ENCODE results near the gene EMILIN2. TPM values are rescaled to one million over a fixed set of nuclear protein-coding genes. Genes with fewer than 3 reads are reported as not detected.
"Not testable (repeated sequence)": the region's sequence is repeated elsewhere in the genome, so short reads cannot be mapped to it uniquely, and the experiment has no call there.

The EMILIN2 gene
- total and polyA plus RNA-seq, 5 donors, result 3.8 to 8.4 (median 6.8) TPM

DNA sequence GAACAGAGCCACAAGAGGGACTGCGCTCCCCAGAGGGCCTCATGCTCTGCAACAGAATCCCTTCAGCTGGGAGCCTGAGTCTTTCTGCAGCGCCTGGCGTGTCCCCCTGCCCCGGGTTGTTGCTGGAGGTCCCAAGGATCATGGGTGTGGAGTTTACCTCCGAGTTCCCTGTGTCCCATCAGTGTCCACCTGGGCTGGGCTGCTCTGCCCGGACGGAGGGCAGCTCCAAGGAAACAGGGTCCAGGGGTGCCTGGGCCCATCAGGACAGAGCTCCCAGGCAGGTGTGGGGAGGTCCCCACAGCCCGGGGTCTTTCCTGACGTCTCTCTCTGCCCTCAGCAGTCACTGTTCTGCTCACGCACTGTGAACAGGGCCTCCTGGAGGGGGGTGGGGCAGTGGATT, 63.5 kb downstream of the EMILIN2 start:
- ATAC-seq, result no peak
- intact Hi-C loops (cut with DNase I), result loop anchor here in 1 of 4 donors (10.0 kb wide), 1 partner anchor 115 kb away; no protein-coding TSS in a partner anchor

GRCh38 chr18:2910751-2911425, 64.1 kb downstream of the EMILIN2 start:
- Histone ChIP-seq H3K27me3 (ENCODE audit: control insufficient read depth, insufficient read depth) (no peaks in the 10 kb centered on the region), H3K4me3 (ENCODE audit: low read length) (no peak overlapping the region), H3K27ac (ENCODE audit: low read length) (no peak overlapping the region), H3K4me1 (ENCODE audit: control insufficient read depth, insufficient read depth, low read length) (no peaks in the 10 kb centered on the region), H3K9me3 (ENCODE audit: control insufficient read depth, low read length) (no peaks in the 10 kb centered on the region)
- intact Hi-C loops (cut with DNase I), result loop anchor here in 1 of 4 donors (10.0 kb wide), 1 partner anchor 116 kb away; no protein-coding TSS in a partner anchor
- 92% methylated on average over 13 of the region's 13 CpGs for WGBS
- no peak for ATAC-seq
- no peak for DNase-seq

More for the DNA sequence above, 63.5 kb downstream of the EMILIN2 start:
- no peak for DNase-seq
- H3K27ac ChIP-seq (ENCODE audit: low read length), result no peak overlapping the region
- H3K27me3 ChIP-seq (ENCODE audit: control insufficient read depth, insufficient read depth), result no peaks in the 10 kb centered on the region
- H3K9me3 ChIP-seq (ENCODE audit: control insufficient read depth, low read length), result no peaks in the 10 kb centered on the region
- 95% methylated on average over 10 of the region's 10 CpGs for WGBS
- no peaks in the 10 kb centered on the region for H3K4me1 ChIP-seq (ENCODE audit: control insufficient read depth, insufficient read depth, low read length)
- H3K4me3 ChIP-seq (ENCODE audit: low read length), result no peak overlapping the region

- no peaks in the 10 kb centered on the region for H3K27me3 ChIP-seq (ENCODE audit: control insufficient read depth, insufficient read depth)
- H3K4me1 ChIP-seq (ENCODE audit: control insufficient read depth, insufficient read depth, low read length), result no peaks in the 10 kb centered on the region
- H3K27ac ChIP-seq (ENCODE audit: low read length), result no peak overlapping the region
- H3K4me3 ChIP-seq (ENCODE audit: low read length), result no peak overlapping the region
- 97% methylated on average over 4 of the region's 4 CpGs for WGBS
- ATAC-seq (no peak), DNase-seq (no peak)
- no peaks in the 10 kb centered on the region for H3K9me3 ChIP-seq (ENCODE audit: control insufficient read depth, low read length)
- intact Hi-C loops (cut with DNase I), result loop anchor here in 1 of 4 donors (10.0 kb wide), 1 partner anchor 117 kb away; no protein-coding TSS in a partner anchor
These were observed 64.7 kb downstream of the EMILIN2 start for GRCh38 chr18:2911533-2911932.

DNA sequence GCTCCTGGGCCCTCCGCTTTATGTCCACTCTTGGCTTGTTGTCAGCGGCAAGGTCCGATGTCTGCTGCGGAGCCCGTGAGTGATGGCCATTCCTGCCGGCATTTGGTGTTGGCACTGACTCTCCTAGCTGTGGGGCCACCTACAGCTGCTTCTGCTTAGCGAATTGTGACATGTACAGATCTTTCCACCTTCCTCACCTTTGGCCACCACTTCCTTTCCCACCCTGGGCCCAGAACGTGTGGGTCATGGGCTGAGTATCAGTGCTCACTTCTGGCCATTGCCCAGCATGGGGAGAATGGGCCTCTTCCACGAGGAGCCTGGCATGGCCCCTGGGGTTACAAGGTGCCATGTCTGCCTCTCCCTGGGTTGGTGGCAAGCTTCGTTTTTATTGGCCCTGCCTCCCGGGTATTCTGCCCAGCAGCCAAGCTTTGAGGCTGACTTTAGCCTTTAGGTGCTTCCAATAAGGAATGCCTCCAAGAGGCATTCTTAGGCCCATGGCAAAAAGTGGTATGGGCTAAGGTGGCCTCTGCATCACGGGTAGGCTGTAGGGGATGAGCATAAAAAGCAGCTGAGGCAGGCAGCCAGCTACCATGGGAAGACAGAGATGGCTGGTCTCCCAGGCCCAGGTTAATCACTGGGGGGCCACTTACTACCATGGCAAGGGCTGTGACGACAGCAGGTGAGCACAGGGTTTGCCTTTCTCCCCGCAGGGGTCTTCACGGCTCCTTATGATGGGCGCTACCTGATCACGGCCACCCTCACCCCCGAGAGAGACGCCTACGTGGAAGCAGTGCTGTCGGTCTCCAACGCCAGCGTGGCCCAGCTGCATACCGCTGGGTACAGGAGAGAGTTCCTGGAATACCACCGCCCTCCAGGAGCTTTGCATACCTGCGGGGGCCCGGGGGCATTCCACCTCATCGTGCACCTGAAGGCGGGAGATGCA, 65.8 kb downstream of the EMILIN2 start:
- H3K27me3 ChIP-seq (ENCODE audit: control insufficient read depth, insufficient read depth), result no peaks in the 10 kb centered on the region
- no peaks in the 10 kb centered on the region for H3K4me1 ChIP-seq (ENCODE audit: control insufficient read depth, insufficient read depth, low read length)
- DNase-seq (no peak), ATAC-seq (no peak)
- H3K4me3 ChIP-seq (ENCODE audit: low read length), result no peak overlapping the region
- intact Hi-C loops (cut with DNase I), result loop anchor here in 1 of 4 donors (10.0 kb wide), 1 partner anchor 118 kb away; no protein-coding TSS in a partner anchor
- H3K27ac ChIP-seq (ENCODE audit: low read length), result no peak overlapping the region
- H3K9me3 ChIP-seq (ENCODE audit: control insufficient read depth, low read length), result no peaks in the 10 kb centered on the region
- 93% methylated on average over 29 of the region's 29 CpGs for WGBS

- Histone ChIP-seq H3K9me3 (ENCODE audit: control insufficient read depth, low read length) (no peaks in the 10 kb centered on the region), H3K27me3 (ENCODE audit: control insufficient read depth, insufficient read depth) (no peaks in the 10 kb centered on the region), H3K4me3 (ENCODE audit: low read length) (no peak overlapping the region), H3K27ac (ENCODE audit: low read length) (no peak overlapping the region), H3K4me1 (ENCODE audit: control insufficient read depth, insufficient read depth, low read length) (no peaks in the 10 kb centered on the region)
- WGBS, result 83% methylated on average over 17 of the region's 17 CpGs
- intact Hi-C loops (cut with DNase I), result loop anchor here in 1 of 4 donors (10.0 kb wide), 1 partner anchor 119 kb away; no protein-coding TSS in a partner anchor
- DNase-seq, result peak in 1 of 3 donors; percentile 57
- ATAC-seq, result no peak
These were observed 66.7 kb downstream of the EMILIN2 start for GRCh38 chr18:2913398-2914005.

DNA sequence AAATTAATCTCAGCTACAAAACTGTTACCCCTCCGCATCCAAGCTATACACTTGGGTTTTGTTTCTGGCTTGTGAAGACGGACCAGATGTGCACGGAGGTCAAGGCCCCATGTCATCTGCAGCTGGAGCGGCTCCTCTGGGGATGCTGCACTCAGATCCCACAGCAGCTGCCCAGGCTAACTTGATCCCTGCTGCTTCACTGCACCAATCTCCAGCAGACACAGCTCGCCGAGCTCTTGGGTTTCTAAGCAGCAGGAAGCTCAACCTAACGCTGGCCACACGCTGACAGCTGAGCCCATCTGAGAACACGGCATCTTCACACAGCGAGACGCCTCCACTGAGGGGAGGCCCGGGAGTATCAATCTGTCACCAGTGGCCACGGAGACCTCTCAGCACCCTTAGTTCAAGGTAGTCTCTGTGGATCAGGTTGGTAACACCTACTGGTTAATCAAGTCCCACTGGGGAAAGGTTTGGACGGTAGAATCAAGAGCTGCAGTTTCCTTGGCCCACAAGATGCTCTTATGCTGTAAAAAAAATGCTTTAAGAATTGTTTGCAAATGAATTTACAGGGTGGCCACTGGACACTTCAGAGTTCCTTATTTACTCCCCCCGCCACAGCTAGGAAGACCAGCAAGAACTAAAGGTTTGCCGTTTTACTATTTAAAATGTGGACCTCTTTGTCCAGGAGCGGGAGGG, 67.5 kb downstream of the EMILIN2 start:
- DNase-seq, result peak in 1 of 3 donors; percentile 64
- Histone ChIP-seq H3K27ac (ENCODE audit: low read length) (no peak overlapping the region), H3K9me3 (ENCODE audit: control insufficient read depth, low read length) (no peaks in the 10 kb centered on the region), H3K4me1 (ENCODE audit: control insufficient read depth, insufficient read depth, low read length) (no peaks in the 10 kb centered on the region), H3K4me3 (ENCODE audit: low read length) (no peak overlapping the region), H3K27me3 (ENCODE audit: control insufficient read depth, insufficient read depth) (no peaks in the 10 kb centered on the region)
- intact Hi-C loops (cut with DNase I), result loop anchor here in 1 of 4 donors (10.0 kb wide), 1 partner anchor 120 kb away; no protein-coding TSS in a partner anchor
- ATAC-seq, result peak in 1 of 2 donors; percentile 22
- 57% methylated on average over 17 of the region's 17 CpGs for WGBS

- H3K4me3 ChIP-seq (ENCODE audit: low read length), result no peak overlapping the region
- H3K9me3 ChIP-seq (ENCODE audit: control insufficient read depth, low read length), result no peaks in the 10 kb centered on the region
- 73% methylated on average over 11 of the region's 11 CpGs for WGBS
- peak; percentile 56 to 57 for ATAC-seq
- H3K27ac ChIP-seq (ENCODE audit: low read length), result no peak overlapping the region
- no peaks in the 10 kb centered on the region for H3K27me3 ChIP-seq (ENCODE audit: control insufficient read depth, insufficient read depth)
- intact Hi-C loops (cut with DNase I), result loop anchor here in 1 of 4 donors (10.0 kb wide), 1 partner anchor 120 kb away; no protein-coding TSS in a partner anchor
- peak in 2 of 3 donors; percentile 41 to 73 for DNase-seq
- H3K4me1 ChIP-seq (ENCODE audit: control insufficient read depth, insufficient read depth, low read length), result no peaks in the 10 kb centered on the region
These were observed 68.1 kb downstream of the EMILIN2 start for GRCh38 chr18:2914881-2915240.

DNA sequence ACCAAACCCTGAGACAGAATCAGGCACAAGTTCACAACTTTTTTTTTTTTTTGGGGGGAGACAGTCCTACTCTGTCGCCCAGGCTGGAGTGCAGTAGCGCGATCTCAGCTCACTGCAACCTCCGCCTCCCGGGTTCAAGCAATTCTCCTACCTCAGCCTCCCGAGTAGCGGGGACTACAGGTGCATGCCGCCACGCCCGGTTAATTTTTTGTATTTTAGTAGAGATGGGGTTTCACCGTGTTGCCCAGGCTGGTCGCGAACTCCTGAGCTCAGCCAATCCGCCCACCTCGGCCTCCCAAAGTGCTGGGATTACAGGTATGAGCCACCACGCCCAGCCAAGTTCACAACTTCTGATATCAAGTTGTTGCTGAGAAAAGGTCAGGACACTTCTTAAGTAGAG, 68.7 kb downstream of the EMILIN2 start:
- H3K4me3 ChIP-seq (ENCODE audit: low read length); H3K27me3 ChIP-seq (ENCODE audit: control insufficient read depth, insufficient read depth); H3K27ac ChIP-seq (ENCODE audit: low read length); H3K4me1 ChIP-seq (ENCODE audit: control insufficient read depth, insufficient read depth, low read length); ATAC-seq; H3K9me3 ChIP-seq (ENCODE audit: control insufficient read depth, low read length); DNase-seq: not testable (repeated sequence)
- intact Hi-C loops (cut with DNase I), result loop anchor here in 1 of 4 donors (10.0 kb wide), 1 partner anchor 121 kb away; no protein-coding TSS in a partner anchor
- 96% methylated on average over 16 of the region's 16 CpGs for WGBS

DNA sequence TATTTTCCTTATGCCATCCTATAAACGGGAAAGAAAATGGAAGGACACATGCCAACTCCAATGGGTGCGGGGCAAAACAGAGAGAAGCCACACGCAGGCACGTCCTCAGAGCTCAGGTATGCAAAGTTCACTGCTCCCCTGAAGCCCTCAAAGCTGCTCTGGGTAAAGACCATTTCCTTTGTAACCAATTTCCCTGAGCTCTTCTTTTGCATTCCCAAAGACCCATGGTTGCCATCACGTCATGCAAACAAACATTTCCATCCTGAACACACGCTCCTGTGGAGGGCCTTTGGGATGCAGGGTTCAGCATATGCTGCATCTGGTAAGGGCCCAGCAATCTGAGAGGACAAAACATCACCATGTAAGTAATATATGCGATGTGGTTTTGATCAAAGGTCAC, 69.4 kb downstream of the EMILIN2 start:
- ATAC-seq (no peak), DNase-seq (no peak)
- 89% methylated on average over 7 of the region's 7 CpGs for WGBS
- intact Hi-C loops (cut with DNase I), result loop anchor here in 1 of 4 donors (10.0 kb wide), 1 partner anchor 121 kb away; no protein-coding TSS in a partner anchor
- Histone ChIP-seq H3K27ac (ENCODE audit: low read length) (no peak overlapping the region), H3K9me3 (ENCODE audit: control insufficient read depth, low read length) (no peaks in the 10 kb centered on the region), H3K27me3 (ENCODE audit: control insufficient read depth, insufficient read depth) (no peaks in the 10 kb centered on the region), H3K4me3 (ENCODE audit: low read length) (no peak overlapping the region), H3K4me1 (ENCODE audit: control insufficient read depth, insufficient read depth, low read length) (no peaks in the 10 kb centered on the region)
